AG09319 (cell line): ENCODE measurements around the gene PDZRN3.

Source experiments
- DNase-seq: peaks from one replicate; pipeline ENCODE4 v3.0.0-alpha.2; 2010; ENCODE audit warnings: low read depth; ENCODE audit errors: extremely low read depth
- TF ChIP-seq, protein P1 (sequence below): IDR thresholded peaks from 2 replicates; pipeline ENCODE4 v1.5.1; 2011; ENCODE audit warnings: low read depth, mild to moderate bottlenecking, inconsistent platforms, low read length, moderate library complexity

Gene PDZRN3

GRCh38 chr3:73433079-73433478, 191.7 kb downstream of the PDZRN3 start:
- TF ChIP-seq, protein P1, sequence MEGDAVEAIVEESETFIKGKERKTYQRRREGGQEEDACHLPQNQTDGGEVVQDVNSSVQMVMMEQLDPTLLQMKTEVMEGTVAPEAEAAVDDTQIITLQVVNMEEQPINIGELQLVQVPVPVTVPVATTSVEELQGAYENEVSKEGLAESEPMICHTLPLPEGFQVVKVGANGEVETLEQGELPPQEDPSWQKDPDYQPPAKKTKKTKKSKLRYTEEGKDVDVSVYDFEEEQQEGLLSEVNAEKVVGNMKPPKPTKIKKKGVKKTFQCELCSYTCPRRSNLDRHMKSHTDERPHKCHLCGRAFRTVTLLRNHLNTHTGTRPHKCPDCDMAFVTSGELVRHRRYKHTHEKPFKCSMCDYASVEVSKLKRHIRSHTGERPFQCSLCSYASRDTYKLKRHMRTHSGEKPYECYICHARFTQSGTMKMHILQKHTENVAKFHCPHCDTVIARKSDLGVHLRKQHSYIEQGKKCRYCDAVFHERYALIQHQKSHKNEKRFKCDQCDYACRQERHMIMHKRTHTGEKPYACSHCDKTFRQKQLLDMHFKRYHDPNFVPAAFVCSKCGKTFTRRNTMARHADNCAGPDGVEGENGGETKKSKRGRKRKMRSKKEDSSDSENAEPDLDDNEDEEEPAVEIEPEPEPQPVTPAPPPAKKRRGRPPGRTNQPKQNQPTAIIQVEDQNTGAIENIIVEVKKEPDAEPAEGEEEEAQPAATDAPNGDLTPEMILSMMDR, result no peak

GRCh38 chr3:73432706-73433032, 192.1 kb downstream of the PDZRN3 start:
- DNase-seq, result no peak
- TF ChIP-seq, protein P1, result no peak

More at GRCh38 chr3:73433079-73433478, 191.7 kb downstream of the PDZRN3 start:
- no peak for DNase-seq

- DNase-seq, result no peak
- TF ChIP-seq, protein P1, result peak; percentile 63
These were observed 192.6 kb downstream of the PDZRN3 start for GRCh38 chr3:73432023-73432705.

DNA sequence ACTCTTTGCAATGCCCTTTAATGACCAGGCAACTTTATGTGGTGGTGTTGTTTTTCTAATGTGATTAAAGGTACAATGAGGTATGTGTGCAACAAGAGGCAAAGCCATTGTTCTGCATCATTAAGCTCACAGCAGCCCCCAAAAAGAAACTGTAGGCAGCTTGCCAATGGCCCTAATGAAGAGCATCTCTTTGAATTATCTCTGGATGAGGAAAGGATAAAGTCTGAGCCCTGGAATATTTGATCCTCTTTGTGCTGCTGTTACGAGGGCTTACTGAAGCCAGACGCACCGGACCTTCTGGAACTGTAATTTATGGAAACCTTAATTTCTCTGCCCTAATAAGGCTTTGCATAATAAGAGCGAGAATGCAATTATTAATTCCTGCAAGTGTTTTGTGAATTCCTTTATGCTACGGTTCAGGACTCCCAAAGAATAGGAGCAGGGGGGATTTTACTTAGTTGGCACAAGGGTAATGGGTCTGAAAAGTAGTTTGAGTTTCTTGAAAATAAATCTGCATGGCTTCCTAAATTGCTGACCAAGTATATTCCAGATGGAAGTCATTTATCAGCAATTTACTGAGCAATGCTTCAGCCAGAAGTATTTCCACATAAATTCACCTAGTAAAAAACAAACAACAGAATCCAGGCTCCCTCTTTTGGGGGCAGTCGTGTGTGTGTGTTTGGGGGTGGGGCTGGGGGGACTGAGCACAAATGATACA, 193.4 kb downstream of the PDZRN3 start:
- DNase-seq, result no peak

DNA sequence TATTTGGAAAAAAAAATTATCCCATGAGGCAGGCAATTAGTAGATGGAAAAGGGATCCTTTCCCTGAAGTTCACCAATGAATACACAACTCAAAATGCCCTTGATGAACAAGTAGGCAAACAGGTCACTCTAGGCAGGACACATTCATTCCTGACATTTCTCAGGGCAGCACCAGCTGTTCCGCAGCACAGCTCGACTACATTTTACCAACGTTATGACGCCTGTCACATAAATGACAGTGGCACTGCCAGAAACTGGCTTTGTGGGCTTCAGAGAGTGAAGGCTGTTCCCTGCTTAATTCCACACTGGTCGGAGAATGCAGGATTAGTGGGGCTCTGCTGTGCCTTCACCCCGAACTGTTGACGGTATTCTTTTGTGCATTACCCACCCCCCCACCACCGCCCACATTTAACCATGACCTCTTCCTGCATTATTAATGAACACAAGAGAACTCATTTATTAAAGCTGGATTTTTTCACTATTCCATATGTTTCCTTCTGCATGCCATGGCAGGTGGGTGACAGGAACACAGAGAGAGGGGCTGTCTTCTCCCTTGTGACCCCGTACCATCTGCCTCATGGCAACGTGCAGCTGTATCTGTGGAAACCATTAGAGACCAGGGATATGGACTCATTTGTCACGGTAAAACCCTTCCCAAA, 197.6 kb downstream of the PDZRN3 start:
- TF ChIP-seq, protein P1, result no peak
- DNase-seq, result no peak

More for the DNA sequence above, 193.4 kb downstream of the PDZRN3 start:
- TF ChIP-seq, protein P1, result peak; percentile 15

GRCh38 chr3:73426606-73427005, 198.1 kb downstream of the PDZRN3 start:
- no peak for DNase-seq
- TF ChIP-seq, protein P1, result no peak

GRCh38 chr3:73423116-73423515, 201.6 kb downstream of the PDZRN3 start:
- DNase-seq, result no peak
- TF ChIP-seq, protein P1, result no peak
